Activated CD4-positive, alpha-beta T cell treated with anti-CD3 and anti-CD28 coated beads, Interleukin-10, Interleukin-2, amounts not matched to agents 100 ng/mL and 50 ng/mL, durations not matched to agents 16 hours and 8 hours (primary cell): ENCODE measurements around the gene NDOR1.
A peak's percentile ranks its signal among the peaks of the same experiment; 100 is the strongest.

Experiments used
- DNase-seq: peaks from one replicate; pipeline ENCODE4 v3.0.0-alpha.2; 2020

NDOR1 gene

DNA sequence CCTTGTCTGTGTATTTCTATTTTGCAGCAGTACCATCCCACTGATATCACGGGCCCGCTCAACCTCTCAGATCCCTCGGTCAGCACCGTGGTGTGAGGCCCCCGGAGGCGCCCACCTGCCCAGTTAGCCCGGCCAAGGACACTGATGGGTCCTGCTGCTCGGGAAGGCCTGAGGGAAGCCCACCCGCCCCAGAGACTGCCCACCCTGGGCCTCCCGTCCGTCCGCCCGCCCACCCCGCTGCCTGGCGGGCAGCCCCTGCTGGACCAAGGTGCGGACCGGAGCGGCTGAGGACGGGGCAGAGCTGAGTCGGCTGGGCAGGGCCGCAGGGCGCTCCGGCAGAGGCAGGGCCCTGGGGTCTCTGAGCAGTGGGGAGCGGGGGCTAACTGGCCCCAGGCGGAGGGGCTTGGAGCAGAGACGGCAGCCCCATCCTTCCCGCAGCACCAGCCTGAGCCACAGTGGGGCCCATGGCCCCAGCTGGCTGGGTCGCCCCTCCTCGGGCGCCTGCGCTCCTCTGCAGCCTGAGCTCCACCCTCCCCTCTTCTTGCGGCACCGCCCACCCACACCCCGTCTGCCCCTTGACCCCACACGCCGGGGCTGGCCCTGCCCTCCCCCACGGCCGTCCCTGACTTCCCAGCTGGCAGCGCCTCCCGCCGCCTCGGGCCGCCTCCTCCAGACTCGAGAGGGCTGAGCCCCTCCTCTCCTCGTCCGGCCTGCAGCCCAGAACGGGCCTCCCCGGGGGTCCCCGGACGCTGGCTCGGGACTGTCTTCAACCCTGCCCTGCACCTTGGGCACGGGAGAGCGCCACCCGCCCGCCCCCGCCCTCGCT, 37.5 kb upstream of the NDOR1 start:
- no peak for DNase-seq

DNA sequence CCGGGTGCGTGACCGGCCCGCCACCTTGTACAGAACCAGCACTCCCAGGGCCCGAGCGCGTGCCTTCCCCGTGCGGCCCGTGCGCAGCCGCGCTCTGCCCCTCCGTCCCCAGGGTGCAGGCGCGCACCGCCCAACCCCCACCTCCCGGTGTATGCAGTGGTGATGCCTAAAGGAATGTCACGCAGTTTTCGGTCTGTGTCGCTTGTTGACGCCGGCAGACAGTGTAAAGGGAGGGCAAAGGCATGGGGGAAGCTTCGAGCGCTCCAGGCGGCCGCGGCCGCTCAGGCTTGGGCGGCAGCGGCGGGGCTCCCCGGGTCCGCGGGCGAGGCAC, 37.0 kb upstream of the NDOR1 start:
- no peak for DNase-seq

DNA sequence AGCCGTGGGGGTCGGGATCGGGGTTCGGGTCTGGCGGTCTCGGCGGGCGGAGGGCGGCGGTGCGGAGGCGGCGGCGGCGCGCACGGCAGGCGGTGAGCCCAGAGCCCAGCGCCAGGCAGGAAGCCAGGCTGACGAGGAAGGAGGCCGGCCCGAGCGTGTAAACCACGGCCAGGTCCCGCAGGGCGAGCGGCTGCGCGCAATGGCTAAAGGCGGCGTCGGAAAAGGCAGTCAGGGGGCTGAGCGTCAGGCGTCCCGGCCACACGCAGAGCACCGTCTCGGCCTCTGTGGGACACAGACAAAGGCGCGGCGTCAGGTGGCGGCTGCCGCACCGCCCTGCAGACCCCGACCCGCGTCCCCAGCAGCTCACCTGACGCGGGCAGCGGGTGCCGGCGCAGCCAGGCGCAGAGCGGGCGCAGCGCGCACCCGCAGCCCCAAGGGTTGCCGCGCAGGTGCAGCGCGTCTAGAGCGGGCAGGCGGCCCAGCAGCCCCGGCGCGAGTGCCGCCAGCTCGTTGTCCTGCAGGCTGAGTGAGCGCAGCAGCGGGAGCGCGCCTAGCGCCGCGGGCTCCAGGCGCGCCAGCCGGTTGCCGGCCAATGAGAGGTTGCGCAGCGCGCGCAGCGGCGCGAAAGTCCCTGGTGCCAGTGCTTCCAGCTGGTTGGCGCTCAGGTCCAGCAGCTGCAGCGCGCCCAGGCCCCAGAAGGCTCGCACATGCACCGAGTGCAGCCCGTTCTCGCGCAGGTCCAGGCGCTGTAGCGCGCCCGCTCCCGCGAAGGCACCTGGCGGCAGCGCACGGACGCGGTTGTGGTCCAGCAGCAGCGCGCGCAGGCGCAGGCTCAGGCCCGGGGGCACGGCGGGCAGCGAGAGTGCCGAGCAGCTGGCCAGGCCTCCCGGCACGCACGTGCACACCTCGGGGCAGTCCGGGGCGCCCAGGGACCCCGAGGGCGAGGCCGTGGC, 36.3 kb upstream of the NDOR1 start:
- peak; percentile 54 for DNase-seq

DNA sequence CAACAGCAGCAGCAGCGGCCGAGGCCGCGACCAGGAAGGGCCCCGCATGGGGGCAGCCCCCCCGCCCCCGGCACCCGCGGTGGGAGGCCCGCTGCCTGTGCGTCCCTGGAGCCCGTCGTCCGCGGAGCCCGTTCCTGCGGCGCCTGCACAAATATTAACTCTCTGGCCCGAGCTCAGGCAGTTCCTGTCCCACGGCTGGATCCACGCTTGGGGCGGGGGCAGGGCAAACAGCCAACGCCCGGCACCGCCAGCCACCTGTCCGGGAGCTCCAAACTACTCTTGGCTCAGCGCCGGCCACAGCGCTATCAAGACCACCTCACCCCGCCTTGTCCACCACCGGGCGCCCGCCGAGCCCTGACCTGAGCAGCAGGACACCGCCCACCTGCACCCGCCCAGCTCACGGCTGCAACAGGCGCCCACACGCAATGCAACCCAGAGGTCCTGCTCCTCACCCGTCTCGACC, 35.6 kb upstream of the NDOR1 start, which contains the start of gene LRRC26:
Gene LRRC26 (minus strand): TSS at position 156 of the 463 bp plus-strand sequence. CDS start 108 bp downstream, at position 48.
- DNase-seq = no peak

DNA sequence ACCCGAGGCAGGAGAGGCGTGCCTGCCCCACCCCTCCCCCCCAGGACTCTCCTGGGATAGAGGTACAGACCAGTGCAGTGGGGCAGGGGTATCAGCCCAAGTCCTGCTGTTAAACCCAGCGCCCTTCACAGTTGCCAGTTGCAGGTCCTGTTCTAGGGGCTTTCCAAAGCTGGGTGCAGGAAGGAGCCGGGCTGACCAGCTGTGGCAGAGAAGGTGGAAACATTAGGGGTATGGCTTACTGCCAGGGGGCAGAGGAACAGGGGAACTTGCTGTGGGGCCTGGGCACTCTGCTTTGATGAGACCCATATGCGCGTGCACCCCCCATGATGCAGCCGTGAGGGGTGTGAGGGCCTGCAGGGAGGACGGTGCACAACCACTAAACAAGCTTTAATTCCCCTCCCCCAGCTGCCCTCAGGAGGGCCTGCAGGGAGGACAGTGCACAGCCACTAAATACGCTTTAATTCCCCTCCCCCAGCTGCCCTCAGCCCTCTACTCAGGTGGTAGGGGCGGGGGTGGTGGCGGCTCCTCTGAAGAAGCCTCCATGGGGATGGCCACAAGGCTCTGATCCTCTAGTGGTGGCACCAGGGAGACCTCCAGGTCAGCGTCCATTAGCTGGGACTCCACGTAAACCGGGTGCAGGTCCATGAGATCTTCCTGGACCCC, 34.9 kb upstream of the NDOR1 start:
- DNase-seq = no peak

DNA sequence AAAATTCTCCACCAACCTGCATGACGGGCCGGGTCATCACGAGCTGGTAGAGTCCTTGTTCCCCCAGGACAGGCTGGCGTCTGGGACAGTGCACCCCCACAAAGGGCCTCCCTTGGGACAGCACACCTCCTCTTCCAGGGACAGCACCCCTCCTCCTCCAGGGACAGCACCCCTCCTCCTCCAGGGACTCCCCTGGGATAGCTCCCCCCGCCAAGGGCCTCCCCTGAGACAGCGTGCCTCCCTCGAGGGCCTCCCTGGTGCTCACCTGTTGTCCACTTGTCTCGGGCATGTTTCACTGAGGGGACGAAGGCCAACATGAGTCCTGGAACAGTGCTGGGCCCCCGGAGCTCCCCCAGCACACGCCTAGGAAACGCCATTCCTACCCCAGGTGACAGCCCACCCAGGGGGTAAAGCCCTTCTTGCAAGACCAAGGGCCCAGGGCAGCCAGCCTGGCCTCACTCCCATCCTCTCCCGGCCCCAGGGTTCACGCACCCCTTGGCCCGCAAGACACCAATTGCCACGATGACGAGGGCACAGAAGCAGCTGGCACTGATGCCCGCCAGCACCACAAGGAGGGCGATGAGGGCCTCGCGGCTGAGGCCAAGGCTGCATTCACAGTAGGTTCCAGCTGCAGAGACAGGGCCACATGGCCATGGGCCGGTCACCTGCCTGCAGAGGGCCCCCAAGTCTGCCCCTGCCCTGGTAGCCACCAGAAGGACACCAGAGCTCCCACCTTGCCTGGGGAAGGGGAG, 34.2 kb upstream of the NDOR1 start:
- DNase-seq = no peak

DNA sequence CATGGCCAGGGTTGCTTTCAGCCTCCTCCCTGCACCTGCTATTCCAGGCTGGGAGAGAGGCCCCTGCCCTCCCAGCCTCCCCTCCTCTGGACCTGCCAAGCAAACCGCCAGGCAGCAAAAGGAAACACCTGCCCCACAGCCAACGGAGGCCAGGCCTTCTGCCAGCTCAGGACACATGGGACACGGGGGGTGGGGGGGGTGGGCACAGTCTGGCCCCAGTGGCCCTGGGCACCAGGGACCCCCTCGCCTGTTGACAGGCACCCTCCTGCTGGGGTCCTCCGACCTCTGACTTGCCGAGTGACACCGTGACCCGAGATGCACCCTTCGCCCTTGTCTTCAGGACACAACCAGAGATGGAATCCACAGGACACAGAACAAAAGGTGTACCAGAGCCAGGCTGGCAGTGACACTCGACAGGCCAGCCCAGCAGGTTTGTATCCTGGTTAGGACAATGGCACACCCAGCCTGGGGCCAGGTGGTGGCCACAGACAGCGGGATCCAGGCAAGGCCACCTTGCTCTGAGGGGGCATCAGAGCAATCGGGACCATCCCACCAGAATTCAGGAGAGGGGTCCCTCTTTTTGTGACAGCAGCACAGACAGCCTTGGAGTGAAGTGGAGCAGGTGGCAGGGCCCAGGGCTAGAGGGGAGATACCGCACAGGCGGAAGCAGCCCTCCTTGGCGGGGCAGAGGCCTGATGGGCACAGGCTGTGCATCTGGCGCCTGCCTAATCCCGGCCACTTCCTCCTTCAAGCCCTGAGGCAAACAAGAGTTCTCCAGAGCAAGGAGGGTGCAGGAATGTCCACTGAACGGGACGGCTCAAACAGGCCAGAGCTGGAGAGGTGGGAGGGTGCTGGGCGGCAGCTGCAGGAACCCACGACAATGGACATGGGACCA, 32.4 kb upstream of the NDOR1 start:
- DNase-seq = no peak

DNA sequence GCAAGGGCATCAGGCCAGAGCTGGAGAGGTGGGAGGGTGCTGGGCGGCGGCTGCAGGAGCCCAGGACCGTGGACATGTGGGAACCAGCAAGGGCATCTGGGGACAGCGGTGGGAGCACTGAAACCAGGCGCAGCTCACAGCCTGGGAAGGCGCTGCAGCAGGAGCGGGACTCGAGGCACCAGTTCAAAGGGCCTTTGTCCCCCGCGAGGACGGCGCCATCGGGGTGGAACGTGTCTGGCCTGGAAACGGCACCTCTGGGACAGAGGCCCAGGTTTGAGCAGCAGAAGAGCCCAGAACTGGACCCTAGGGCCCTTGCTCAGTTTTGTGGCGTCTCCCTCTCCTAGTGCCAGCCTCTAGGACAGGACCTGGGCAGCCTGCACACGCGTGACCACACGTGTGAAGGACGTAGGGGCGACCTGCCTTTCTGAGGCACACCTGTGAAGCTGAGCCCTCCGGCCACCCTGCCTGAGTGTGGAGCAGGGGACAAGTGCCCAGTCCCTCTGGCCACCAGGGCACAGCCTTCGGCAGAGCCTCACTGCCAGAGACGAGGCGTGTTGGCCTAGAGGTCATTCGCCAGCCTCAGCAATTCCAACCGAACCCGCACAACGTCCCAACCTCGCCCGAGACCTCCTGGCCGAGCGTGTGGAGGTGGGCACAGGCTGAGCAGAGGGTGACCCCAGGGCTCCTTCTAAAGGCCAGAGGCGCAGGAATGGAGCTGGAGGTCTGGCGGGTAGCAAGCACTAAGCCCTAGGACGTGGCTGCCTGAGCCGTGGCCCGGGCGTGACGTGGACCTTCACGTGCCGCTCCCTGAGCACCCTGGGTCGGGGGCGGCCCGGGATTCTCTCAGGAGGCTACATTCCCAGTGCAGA, 31.5 kb upstream of the NDOR1 start:
- DNase-seq = no peak

DNA sequence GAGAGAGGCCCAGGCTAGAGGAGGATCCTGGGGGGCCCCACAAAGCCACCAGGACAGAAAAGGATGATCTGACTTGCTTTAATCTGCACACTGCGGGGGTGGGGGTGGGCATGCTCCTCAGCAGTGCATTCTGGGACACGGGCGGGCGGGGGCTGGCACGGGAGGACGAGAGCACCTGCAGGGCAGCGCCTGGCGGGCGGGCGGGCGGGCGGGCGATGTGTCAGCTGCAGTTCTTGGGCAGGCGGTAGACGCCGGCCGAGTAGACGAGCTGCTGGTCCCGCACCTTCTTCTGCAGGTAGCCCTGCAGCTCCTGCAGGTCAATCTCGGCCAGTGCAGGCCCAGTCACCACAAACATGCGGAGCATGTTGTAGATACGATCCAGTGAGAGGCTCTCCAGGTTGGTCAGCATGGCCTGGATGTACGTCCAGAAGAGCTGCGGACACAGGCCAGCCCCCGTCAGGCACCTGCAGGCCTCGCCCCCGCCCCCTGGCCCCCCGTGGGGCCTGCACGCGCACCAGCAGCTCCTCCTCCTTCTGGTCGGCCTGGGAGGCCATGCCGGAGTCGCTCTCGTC, 30.7 kb upstream of the NDOR1 start:
- DNase-seq = no peak

DNA sequence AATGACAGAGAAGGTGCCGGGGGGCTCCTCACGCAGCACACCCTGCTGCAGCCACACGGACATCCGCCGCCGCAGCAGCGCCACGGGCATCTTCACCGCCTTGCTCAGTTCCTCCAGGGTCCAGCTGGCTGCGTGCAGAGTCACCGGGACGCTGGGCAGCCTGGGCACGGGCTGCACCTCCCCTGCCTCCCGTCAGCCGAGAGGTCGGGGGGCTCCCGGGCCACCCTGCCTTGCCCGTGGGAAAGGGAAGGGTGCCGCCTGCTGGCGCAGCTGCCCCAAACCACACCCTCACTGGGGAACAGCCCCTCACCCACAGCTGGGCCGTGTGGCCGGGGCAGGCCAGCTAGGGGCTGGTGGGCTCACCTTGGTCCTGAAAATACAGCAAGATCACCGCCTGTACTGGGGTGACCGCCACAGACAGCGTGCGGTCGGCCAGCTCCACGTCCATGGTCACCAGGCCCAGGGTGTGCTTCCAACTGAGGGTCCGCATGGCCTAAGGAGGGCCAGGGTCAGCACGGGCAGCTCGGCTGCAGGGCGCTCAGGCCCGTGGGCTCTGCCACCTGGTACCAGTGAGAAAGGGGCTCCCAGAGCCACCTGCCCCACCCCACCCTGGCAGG, 30.0 kb upstream of the NDOR1 start:
- no peak for DNase-seq

DNA sequence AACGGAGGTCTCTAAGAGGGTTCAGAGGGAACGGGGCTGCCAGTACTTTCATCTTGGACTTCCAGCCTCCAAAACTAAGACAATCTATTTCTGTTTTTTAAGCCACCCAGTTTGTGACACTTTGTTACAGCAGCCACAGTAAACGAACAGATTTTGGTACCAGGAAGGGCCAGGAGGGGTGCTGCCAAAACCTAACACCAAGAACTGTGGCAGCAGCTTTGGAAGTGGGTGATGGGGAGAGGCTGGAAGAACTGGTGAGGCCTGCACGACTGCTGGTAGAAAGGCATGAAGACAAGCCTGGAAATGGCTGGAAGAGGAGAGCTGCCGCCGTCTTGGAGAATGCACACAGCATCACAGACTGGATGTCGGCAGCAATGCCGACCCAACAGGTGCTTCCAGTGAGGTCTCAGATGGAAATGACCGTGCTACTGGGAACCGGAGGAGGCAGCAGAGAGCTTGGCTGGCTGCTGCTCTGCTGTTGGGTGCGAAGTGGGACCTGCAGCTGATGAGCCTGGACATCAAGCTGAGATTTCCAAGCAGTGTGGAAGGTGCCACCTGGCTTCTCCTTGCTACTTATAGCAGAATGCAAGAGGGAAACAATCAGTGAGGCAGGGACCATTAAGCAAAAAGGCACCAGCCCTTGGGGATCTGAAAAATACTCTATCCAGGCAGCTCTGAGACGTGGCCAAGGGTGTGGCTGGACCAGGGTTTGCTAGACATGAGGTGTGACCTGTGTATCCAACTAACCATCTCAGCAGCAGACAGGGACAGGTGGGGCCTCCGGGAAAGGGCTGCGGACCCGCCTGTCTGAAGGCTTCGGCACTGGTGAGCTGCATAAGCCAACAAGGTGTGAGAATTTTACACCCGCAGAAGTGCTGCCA, 29.0 kb upstream of the NDOR1 start:
- peak; percentile 49 for DNase-seq

DNA sequence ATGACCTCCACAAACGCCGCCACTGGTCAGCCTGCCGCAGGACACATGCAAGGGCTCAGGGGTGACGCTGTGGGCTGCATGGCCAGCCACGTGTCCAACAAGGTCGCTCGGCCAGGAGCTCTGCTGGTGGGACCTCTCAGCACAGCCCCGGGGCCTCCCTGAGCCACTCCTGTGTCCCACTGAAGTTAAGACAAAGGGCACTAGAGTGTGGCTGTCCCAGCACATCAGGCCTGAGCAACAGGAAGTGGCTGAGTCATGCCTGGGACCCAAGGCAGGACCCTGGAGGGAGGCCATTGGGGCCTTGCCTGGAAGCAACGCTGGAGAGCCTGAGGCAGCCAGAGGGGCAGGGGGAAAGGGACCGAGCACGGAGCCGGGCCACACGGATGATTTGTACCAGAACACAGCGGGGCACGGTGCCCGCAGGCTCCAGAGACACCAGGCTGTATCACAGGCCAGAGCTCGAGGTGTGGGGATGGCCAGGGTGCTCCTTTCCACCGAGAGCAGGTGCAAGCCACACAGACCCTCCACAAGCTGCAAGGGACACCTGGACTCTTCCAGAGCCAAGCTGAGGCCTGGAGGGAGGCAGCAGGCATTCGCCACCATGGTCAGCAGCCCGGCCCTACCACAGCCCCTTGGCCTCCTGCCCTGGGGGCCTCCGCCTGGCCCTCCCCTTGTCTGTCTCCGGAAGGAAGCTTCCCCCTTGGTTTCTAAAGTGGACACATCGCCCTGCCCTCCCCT, 27.1 kb upstream of the NDOR1 start:
- no peak for DNase-seq

DNA sequence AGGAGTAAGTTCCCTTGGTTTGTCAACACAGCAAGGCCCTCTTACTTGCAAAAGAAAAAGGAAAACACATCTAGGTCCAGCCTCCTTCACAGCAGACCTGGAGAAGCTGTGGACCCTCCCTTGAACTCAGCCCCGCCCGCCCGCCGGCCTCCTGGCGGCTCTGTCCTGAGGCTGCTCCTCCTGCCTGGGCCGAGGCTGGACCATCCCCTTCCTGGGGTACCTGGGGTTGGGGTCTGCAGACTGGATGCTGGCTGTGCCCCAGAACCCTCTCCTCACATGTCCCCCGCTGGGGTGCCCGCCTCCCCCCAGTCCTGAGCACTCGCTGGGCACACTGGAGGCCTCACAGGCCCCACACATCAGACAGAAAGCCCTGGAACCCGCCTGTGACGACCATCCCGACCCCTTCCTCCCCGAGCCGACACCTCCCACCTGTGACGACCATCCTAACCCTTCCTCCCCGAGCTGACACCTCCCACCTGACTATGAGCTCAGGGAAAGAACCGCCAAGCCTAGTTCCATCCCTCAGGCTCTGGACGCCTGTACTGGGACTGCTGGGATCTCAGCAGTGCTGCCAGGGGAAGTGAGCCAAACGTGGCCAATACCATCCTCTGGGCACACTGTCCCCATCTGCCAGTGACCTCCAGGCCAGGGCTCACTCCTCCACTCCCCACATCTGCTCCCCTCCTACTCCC, 26.4 kb upstream of the NDOR1 start:
- DNase-seq = no peak

DNA sequence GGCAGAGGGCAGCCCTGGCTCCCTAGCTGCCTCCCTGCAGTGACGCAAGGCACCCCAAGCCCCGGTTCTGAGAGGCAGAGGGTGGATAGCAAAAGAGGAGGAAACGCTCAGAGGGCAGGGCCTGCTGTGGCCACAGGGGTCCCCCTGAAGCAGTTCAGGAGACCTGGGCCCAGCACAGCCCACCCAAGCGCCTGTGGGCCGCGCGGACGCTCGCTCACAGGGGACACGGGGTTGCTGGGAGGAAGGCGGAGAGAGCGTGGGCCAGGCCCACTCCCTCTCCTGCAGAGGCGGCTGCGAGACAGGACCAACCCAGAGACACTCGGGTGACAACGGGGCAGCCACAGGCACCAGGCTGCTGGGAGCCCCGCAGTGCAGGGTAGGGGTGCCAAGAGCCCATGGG, 25.7 kb upstream of the NDOR1 start:
- no peak for DNase-seq

DNA sequence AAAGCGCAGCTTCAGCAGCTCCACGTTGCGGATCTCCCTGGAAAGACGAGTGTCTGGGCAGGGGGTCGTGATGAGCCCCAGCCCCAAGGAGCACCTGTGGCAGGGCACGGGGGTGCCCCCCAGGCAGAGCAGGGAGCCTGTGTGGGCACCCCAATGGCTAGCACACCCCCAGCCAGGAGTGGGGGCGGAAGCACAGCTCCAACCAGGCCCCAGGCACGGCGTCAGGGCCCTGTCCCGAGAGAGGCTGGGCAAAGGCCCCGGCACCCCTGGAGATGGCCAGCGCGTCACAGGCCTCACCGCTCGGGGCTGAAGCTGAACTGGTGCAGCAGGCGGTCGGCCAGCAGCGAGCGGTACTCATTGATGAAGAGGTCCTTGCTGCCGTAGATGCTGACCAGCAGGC, 25.0 kb upstream of the NDOR1 start:
- DNase-seq = no peak

DNA sequence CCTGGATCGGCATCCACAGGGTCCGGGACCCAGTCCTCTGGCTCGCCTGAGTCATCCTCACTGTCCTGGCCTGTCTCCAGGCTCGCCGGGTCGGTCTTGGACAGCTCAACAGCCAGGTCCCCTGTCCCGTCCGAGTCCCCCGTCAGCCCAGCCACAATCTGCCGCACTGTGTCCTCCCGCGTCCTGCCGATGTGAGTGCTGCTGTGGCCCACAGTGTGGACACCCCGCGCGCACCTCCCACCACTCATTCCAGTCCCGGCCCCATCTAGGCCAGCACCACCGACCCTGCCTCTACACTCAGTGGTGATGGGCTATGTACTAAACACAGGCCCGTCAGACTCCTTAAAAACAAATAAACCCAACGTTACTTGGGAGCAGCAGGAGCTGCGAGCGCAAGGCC, 23.8 kb upstream of the NDOR1 start:
- DNase-seq = no peak

DNA sequence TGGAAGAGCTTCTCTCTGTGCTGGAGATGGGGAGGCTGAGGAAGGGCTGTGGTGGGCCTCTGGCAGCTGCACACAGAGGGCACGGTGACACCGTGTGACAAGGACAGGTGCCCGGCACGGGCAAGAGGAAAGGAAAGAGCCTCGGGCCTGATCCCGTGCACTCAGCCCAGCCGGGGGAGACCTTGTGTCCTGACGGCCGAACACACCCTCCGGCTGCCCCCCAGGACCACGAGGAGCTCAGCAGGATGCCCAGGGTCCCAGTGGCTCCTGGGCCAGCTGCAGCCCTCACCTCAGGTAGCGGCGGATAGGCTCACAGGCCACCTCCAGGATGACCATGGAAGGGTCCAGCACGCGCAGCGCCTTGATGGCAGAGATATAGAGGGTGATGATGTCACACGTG, 22.7 kb upstream of the NDOR1 start:
- no peak for DNase-seq
